KOPT-K1 (cell line): ENCODE results near the gene POTEM.
"Not testable (repeated sequence)": the region's sequence is repeated elsewhere in the genome, so short reads cannot be mapped to it uniquely, and the experiment has no call there.

ENCODE experiments used
- H3K27ac ChIP-seq: fragments of 200-600 bp; sonication (generic); 2 replicates; pipeline ENCODE4 v1.5.1; 2016; ENCODE audit warnings: antibody characterized with exemption, mild to moderate bottlenecking, low read depth, low read length; ENCODE audit not compliant: poor library complexity, severe bottlenecking
- H3K36me3 ChIP-seq: fragments of 200-600 bp; sonication (generic); 2 replicates; pipeline ENCODE4 v1.5.1; 2017; ENCODE audit warnings: antibody characterized with exemption, mild to moderate bottlenecking, low read length, moderate library complexity; ENCODE audit not compliant: insufficient read depth
- H3K9me3 ChIP-seq: fragments of 200-600 bp; sonication (generic); 2 replicates; pipeline ENCODE4 v1.5.1; 2017; ENCODE audit warnings: antibody characterized with exemption, low read length, mild to moderate bottlenecking; ENCODE audit not compliant: insufficient read depth, poor library complexity, severe bottlenecking

POTEM gene

GRCh38 chr14:18967134-18967533 lies at the start of gene POTEM:
TSS of gene POTEM (plus strand) at chr14:18967434. CDS start at chr14:18967486, 52 bp downstream.
- not testable (repeated sequence) for H3K27ac ChIP-seq, H3K36me3 ChIP-seq, H3K9me3 ChIP-seq

DNA sequence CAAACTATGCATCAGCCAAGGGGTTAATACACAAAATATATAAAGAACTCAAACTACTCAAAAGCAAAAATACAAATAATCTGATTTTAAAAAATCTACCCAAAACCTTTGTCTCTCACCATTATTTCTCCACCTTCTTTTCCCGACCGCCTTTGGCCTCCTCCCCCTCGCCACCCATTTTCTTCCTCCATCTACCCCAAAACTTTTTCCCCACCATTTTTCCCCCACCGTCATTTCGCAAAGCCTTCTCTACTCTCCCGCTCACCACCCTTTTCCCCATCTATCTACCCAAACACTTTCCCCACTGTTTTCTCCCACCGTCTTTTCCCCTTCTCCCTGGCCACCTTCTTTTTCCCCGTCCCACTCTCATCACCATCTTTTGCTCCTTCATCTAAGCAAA lies 48.9 kb upstream of the POTEM start:
- H3K27ac ChIP-seq, H3K36me3 ChIP-seq, H3K9me3 ChIP-seq: not testable (repeated sequence)

- H3K36me3 ChIP-seq, H3K9me3 ChIP-seq, H3K27ac ChIP-seq: not testable (repeated sequence)
Observed at GRCh38 chr14:18920052-18920451, 47.2 kb upstream of the POTEM start.

DNA sequence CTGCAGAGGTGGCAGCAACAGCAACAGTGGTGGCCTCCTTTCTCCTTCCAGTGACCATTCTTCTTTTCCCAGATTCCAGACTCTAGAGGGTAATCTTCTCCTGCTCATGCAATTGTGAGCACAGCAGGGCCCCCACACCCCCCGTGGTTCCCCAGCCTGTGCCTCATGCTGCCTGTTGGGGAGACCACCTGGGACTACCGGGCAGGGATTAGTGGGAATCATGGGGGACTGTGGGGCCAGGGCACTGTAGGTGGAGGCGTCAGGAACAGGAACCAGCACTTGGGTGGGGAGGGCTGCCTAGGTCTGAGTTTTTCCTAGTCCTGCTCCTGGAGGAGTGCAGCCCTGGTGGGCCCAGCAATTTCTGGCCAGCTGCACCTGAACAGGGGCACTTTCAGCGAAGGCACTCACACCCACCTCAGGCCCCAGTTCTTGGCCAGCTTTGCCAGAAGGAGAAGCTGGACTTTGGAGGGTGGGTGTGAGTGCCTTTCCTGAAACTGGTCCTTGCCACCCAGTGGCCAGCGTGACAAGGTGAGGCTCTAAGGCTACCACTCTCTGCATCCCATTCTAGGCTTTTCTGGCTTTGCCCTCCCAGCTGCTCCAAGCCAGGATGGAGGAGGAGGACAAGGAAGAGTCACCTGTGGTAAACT lies 46.1 kb upstream of the POTEM start:
- not testable (repeated sequence) for H3K36me3 ChIP-seq, H3K27ac ChIP-seq, H3K9me3 ChIP-seq

GRCh38 chr14:18936848-18937247 lies 30.4 kb upstream of the POTEM start:
- H3K36me3 ChIP-seq, H3K27ac ChIP-seq, H3K9me3 ChIP-seq: not testable (repeated sequence)

DNA sequence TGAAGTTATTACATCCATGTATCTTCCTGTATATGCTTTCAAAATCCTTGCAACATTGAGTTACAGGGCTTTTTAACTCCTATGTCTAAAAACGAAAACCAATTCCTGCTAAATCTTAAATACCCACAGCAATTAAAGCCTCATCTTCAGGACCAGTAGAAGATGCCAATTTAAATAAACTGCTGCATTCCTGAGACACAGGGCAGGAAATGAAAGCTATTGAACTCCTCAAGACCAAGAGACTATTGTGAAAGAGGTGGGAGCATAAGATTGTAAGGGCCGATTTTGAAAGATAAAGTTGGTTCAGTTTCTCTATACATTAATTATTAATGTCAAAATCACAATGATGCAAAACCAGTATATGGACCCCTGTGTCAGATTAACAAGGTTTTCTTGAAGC lies 28.5 kb upstream of the POTEM start:
- not testable (repeated sequence) for H3K27ac ChIP-seq, H3K9me3 ChIP-seq, H3K36me3 ChIP-seq

GRCh38 chr14:18949939-18950338 lies 17.3 kb upstream of the POTEM start:
- H3K9me3 ChIP-seq, H3K36me3 ChIP-seq, H3K27ac ChIP-seq: not testable (repeated sequence)

GRCh38 chr14:18953085-18953484 lies 14.1 kb upstream of the POTEM start:
- H3K9me3 ChIP-seq, H3K27ac ChIP-seq, H3K36me3 ChIP-seq: not testable (repeated sequence)

DNA sequence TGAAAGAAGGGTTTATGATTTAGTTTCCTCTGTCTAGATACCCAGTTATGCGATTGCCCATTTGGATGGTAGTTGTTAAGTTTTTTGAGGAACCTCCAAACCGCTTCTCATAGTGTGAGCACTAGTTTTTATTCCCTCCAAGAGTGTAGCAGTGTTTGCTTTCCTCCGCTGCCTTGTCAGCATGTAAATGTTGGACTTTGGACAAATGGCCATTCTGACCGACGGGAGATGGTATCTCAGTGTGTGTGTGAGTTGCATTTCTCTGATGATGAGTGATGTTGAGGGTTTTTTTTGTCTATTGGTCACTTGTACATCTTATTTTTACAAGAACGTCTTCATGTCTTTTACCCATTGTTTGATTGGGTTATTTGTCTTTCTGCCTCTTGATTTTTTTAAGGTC lies 11.4 kb upstream of the POTEM start:
- not testable (repeated sequence) for H3K36me3 ChIP-seq, H3K9me3 ChIP-seq, H3K27ac ChIP-seq

DNA sequence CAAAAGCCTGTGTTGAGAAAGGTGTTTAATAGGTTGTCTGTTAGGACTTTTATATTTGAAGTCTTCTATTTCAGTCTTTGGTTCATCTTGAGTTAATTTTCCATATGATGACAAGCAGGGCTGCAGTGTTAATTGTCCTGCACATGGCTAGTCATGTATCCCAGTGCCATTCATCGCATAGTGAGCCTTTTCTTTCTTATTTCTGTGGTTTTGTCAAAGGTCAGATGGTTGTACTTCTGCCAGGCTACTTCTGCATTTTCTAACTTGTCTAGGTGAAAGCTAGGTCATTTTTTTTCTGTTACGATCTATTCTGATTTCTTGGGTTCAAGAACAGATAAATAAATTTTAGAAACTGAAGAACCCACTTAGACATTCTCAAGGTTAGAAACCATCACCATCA lies 5.7 kb upstream of the POTEM start:
- H3K36me3 ChIP-seq, H3K27ac ChIP-seq, H3K9me3 ChIP-seq: not testable (repeated sequence)

DNA sequence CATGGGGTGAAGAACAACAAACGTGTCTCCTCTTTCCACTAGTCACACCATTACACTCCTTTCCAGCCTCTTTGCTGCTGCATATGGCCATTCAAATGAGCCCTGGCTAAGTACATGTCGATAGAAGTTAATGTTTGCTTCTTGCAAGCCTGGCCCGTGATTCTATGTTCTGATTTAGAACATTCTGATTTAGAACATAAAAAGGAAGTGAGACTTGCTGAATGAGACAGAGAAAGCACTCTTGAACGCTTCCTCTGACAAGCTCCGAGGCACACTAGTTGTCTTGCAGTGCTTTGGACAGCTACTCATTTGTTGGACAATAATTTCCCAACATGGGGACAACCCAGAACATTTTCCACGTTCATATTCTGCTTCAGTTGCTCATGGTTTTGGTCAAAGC lies 5.1 kb upstream of the POTEM start:
- not testable (repeated sequence) for H3K9me3 ChIP-seq, H3K36me3 ChIP-seq, H3K27ac ChIP-seq

- H3K9me3 ChIP-seq, H3K27ac ChIP-seq, H3K36me3 ChIP-seq: not testable (repeated sequence)
Observed at GRCh38 chr14:18963276-18963675, 4.0 kb upstream of the POTEM start.

DNA sequence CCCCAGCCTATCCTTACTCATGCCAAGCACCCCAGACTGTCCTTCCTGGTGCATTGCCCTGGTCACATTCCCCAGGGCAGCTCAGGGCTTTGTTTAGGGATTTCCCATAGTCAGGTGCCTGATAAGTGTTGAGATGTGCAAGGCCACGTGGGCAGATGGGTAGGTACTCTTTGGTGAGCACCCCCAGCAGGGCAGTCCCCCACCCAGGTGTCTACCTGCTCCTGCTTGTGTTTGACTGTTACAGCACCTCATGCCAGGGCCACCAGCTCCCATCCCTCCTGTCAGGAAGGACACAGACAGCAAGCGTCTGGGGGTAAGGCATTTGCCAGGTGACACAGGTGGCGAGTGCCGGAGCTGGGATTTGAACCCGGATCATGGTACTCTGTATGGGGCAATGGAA lies 2.4 kb upstream of the POTEM start:
- not testable (repeated sequence) for H3K9me3 ChIP-seq, H3K27ac ChIP-seq, H3K36me3 ChIP-seq

DNA sequence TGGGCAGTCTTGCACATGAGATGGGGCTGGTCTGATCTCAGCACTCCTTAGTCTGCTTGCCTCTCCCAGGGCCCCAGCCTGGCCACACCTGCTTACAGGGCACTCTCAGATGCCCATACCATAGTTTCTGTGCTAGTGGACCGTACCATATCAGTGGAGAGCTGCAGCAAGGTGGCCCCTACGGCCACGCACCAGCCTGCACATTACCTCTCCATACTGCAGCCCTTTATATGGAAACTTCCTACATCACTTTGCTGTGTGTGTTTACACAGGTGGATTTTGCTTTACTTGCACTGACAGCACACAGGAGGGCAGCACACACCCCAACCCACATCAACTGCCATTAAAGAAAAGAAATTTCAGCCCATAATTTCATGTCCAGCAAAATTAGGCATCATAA lies 35.3 kb downstream of the POTEM start:
- H3K36me3 ChIP-seq, H3K9me3 ChIP-seq, H3K27ac ChIP-seq: not testable (repeated sequence)

- H3K36me3 ChIP-seq, H3K27ac ChIP-seq: not testable (repeated sequence)
Observed at GRCh38 chr14:19006490-19006889, 39.3 kb downstream of the POTEM start.

GRCh38 chr14:19007678-19008077 lies 40.4 kb downstream of the POTEM start:
- not testable (repeated sequence) for H3K9me3 ChIP-seq, H3K27ac ChIP-seq, H3K36me3 ChIP-seq

More at GRCh38 chr14:19006490-19006889, 39.3 kb downstream of the POTEM start:
- not testable (repeated sequence) for H3K9me3 ChIP-seq

DNA sequence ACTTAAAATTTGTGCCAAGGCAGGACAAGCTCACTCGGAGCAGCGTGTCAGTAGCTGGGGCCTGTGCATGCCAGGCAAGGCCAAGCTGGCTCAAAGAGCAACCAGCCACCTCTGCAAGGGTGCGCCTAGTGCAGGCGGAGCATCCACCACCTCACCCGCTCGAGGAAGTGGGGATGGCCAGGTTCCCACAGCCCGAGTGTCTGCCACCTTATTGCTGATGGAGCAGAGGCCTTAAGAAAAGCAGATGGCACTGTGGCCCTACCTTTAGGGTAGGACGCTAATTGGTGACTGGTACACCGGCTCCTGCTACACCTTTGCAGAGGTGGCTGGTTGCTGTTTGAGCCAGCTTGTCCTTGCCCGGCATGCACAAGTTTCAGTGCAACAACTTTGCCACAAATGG lies 43.8 kb downstream of the POTEM start:
- not testable (repeated sequence) for H3K36me3 ChIP-seq

More for the DNA sequence above, 43.8 kb downstream of the POTEM start:
- H3K9me3 ChIP-seq, H3K27ac ChIP-seq: not testable (repeated sequence)
